GM19023 (cell line): ENCODE data around the gene OR5L1.

Experiments
- ATAC-seq: cut with Tn5 transposase; IDR thresholded peaks from one replicate; pipeline ENCODE4 v1.9.1; 2021; ENCODE audit warnings: mild to moderate bottlenecking, moderate library complexity; ENCODE audit not compliant: unreplicated experiment

OR5L1 gene

DNA sequence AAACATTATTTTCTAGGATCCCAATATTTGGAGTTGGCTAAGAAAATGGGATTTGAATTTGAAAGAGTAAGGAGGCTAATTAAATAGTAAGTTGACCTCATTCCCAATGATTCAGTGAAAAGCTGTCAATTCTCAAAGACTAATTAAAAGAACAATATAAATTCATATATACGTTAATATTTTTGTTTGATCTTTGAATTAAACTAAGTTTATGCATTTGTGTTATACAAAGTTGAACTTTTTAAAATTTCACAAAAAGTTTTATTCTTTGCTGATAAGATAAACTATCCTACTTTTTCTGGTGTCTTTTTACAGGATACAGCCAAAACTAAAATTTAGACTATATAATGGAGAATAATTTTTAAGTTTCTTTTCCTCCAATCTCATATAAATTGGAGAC lies at the start of gene OR5L1:
TSS of gene OR5L1 (plus strand) at position 301 of the 400 bp plus-strand sequence. CDS start 100 bp downstream, outside the sequence.
- no peak for ATAC-seq

- ATAC-seq, result no peak
Measured at GRCh38 chr11:55773138-55773537, 38.0 kb upstream of the OR5L1 start, which contains the start of gene OR5D13. TSS of gene OR5D13 (plus strand) at chr11:55773438. CDS start at chr11:55773438, 0 bp downstream.

DNA sequence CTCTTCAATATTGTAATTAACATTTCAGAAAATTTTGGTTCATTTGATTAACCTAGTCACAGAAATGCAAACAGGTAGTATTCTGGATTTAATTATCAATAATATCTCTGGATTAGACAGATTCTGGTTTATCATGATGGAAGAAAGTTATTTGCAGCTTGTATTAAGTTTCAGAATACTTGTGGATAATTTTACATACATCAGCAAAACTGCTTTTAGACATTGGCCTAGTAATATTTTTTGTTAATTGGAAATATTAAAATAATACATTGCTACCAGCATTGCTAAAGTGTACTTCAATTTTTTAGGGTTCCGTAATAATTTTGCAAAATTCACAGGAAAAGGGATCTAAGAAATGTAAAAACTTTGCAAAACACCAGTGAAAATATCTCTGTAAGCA lies 19.6 kb upstream of the OR5L1 start:
- ATAC-seq, result no peak

DNA sequence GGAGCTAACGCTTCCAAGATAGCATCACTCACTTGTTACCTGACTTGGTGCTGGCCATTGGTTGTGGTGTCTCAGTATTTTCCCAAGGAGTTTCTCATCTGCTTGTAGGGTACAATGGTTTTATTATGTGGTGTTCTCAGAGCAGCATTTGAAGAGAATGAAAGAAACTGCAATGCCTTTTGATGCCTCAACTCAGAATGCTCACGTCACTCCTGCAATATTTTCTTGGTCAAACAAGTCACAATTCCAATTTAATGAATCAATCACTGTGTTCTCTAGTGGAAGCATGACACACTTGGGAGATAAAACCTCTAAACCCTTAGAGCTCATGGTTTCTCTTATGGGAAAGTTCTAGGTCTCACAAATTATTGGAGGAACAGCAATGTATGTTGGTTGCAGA lies 17.8 kb upstream of the OR5L1 start:
- no peak for ATAC-seq

DNA sequence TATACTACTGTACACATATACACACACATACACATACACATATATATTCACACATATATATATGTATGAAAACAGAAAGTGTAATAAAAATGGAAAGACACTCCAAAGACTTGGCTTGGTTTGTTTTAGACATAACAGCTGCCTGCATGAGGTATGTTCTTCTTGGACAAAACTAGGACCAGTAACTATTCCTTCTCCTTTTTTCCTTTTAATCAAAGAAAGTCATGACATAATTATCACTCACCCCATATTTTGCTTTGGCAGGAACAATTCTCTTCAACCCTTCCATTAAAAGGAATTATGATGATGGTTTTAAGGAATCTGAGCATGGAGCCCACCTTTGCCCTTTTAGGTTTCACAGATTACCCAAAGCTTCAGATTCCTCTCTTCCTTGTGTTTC lies 15.9 kb upstream of the OR5L1 start, which contains the start of gene OR5D14:
TSS of gene OR5D14 (plus strand) at position 301 of the 400 bp plus-strand sequence. CDS start at position 301, 0 bp downstream.
- no peak for ATAC-seq

DNA sequence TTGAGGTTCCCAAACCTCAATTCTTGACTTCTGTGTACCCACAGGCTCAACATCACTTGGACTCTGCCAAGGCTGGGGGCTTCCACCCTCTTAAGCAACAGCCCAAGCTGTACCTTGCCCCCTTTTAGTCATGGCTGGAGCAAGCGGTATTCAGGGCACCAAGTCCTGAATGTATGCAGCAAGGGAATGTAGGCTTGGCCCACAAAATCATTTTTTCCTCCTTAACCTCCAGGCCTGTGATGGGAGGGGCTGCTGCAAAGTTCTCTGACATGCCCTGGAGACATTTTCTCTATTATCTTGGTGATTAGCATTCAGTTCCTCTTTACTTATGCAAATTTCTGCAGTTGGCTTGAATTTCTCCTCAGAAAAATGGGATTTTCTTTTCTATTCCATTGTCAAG lies 4.9 kb upstream of the OR5L1 start:
- ATAC-seq, result no peak

- no peak for ATAC-seq
Measured at GRCh38 chr11:55819330-55819729, 8.2 kb downstream of the OR5L1 start, which contains the start of gene OR5D18. TSS of gene OR5D18 (plus strand) at chr11:55819630. CDS start at chr11:55819630, 0 bp downstream.

DNA sequence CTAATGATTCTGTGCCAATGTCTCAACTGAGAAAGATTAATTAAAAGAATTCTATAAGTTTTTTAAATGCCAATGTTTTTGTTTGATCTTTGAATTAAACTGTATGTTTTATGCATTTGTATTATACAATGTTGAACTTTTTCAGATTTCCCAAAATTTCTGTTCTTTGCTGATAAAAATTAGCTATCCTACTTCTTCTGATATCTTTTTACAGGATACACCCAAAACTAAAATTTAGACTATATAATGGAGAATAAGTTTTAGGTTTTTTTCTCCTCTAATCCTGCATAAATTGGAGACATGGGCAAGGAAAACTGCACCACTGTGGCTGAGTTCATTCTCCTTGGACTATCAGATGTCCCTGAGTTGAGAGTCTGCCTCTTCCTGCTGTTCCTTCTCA lies 15.8 kb downstream of the OR5L1 start, which contains the start of gene OR5L2:
TSS of gene OR5L2 (plus strand) at position 301 of the 400 bp plus-strand sequence. CDS start at position 301, 0 bp downstream.
- ATAC-seq, result no peak

DNA sequence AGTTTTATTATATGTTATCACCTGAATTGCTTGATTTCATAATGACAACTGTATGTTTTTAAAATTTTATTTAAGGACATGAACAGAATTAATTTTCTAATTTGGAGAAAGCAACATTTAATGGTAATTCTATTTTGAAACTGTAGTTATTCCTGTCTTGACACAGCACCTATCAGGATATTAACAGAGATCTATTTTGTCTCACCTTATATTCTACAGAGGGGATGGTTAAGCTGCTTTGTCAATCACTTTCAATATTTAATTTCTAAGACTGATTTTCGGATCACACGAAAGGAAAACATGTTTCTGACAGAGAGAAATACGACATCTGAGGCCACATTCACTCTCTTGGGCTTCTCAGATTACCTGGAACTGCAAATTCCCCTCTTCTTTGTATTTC lies 27.3 kb downstream of the OR5L1 start, which contains the start of gene OR5D16:
TSS of gene OR5D16 (plus strand) at position 301 of the 400 bp plus-strand sequence. CDS start at position 301, 0 bp downstream.
- ATAC-seq, result no peak

DNA sequence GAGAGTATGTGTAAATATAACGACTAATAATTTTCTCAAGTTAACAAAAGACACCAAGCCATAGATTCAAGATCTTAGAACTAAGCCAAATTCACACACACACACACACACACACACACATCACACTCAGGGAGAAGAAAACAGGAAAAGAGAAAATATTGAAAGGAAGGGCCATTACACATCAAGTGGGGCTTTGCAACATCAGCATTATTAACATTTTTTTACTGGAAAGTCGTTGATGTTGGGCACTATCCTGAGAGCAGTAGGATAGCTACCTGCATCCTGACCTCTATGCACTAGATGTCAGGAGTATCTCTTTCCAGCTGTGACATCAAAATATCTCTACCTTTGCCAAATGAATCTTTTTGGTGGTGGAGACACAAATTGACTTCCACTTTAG lies 36.3 kb downstream of the OR5L1 start:
- no peak for ATAC-seq

GRCh38 chr11:55849037-55849436 lies 37.9 kb downstream of the OR5L1 start:
- ATAC-seq, result no peak

- no peak for ATAC-seq
Measured at GRCh38 chr11:55852141-55852540, 41.0 kb downstream of the OR5L1 start.

DNA sequence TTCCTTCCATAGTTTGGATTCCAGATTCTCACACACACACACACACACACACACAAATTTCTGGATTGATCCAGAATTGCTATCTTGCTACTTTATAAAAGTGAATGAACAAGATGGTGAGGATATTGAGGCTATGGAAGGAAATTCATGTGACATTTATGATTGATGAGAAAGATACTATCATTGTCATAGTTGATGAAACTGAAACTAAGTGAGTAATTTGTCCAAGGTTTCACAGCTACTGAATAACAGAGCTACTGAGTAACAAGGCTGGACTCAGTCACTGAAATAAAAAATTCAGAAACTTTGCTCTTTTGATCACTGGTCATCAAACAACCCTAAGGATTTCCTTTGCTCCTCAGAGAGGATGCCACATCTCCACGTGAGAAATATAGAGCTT lies 43.5 kb downstream of the OR5L1 start:
- no peak for ATAC-seq
